SU-DHL-6 (cell line): ENCODE results near the gene INSM1.

Experiments used
- H2AFZ ChIP-seq: fragments of 200-600 bp; sonication (generic); 2 replicates; pipeline ENCODE4 v1.6.1; 2014; ENCODE audit warnings: low read depth, mild to moderate bottlenecking, moderate library complexity, mixed read lengths, antibody characterized with exemption, low read length; ENCODE audit not compliant: severe bottlenecking
- H3F3A ChIP-seq: fragments of 200-600 bp; shearing (Covaris generic); 2 replicates; pipeline ENCODE4 v1.6.0; 2016; ENCODE audit warnings: antibody characterized with exemption, mild to moderate bottlenecking; ENCODE audit not compliant: insufficient read depth
- H3K27ac ChIP-seq: fragments of 200-600 bp; sonication (generic); 2 replicates; pipeline ENCODE4 v1.5.1; 2016; ENCODE audit warnings: low read depth, mild to moderate bottlenecking, low read length, moderate library complexity, mixed read lengths
- H3K27me3 ChIP-seq: fragments of 200-600 bp; sonication (generic), shearing (Covaris generic); 2 replicates; pipeline ENCODE4 v1.6.0; 2014; ENCODE audit warnings: mild to moderate bottlenecking, low read length
- H3K36me3 ChIP-seq: fragments of 200-600 bp; sonication (generic); 2 replicates; pipeline ENCODE4 v1.6.1; 2014; ENCODE audit warnings: mild to moderate bottlenecking, low read length, mixed read lengths
- H3K4me2 ChIP-seq: fragments of 300-600, 200-600 bp; shearing (Covaris generic), sonication (generic); 2 replicates; pipeline ENCODE4 v1.6.0; 2014; ENCODE audit warnings: low read length, low read depth, mild to moderate bottlenecking; ENCODE audit not compliant: poor library complexity, severe bottlenecking
- H3K4me3 ChIP-seq: fragments of 200-600 bp; sonication (generic); 2 replicates; pipeline ENCODE4 v1.5.1; 2014; ENCODE audit warnings: antibody characterized with exemption, low read length, mild to moderate bottlenecking, mixed read lengths; ENCODE audit not compliant: insufficient read depth, poor library complexity, severe bottlenecking
- H3K79me2 ChIP-seq: fragments of 200-600 bp; sonication (generic); 2 replicates; pipeline ENCODE4 v1.6.1; 2014; ENCODE audit warnings: mild to moderate bottlenecking, low read length, moderate library complexity; ENCODE audit not compliant: insufficient read depth
- H3K9ac ChIP-seq: fragments of 200-600 bp; sonication (generic); 2 replicates; pipeline ENCODE4 v1.7.0; 2014; ENCODE audit warnings: mild to moderate bottlenecking, low read length
- H3K9me2 ChIP-seq: fragments of 200-600 bp; sonication (generic); replicated peaks from 2 replicates; pipeline ENCODE4 v1.6.1; 2014; ENCODE audit warnings: low read length; ENCODE audit not compliant: insufficient read depth
- H3K9me3 ChIP-seq: fragments of 200-600 bp; sonication (generic); 2 replicates; pipeline ENCODE4 v1.6.1; 2014; ENCODE audit warnings: low read length, mixed read lengths; ENCODE audit not compliant: insufficient read depth
- H4K20me1 ChIP-seq: fragments of 200-600 bp; sonication (generic); 2 replicates; pipeline ENCODE4 v1.6.1; 2014; ENCODE audit warnings: low read depth, mild to moderate bottlenecking, antibody characterized with exemption, low read length, moderate library complexity, mixed read lengths
- EZH2phosphoT487 ChIP-seq: fragments of 200-600 bp; sonication (generic), shearing (Covaris generic); conservative IDR thresholded peaks from 2 replicates; pipeline ENCODE4 v1.6.1; 2018; ENCODE audit warnings: mild to moderate bottlenecking, antibody characterized with exemption, low read length, moderate library complexity, mixed read lengths
- TF ChIP-seq, protein P1 (sequence below): fragments of 200-600 bp; sonication (generic); IDR thresholded peaks from one replicate; pipeline ENCODE4 v1.5.1; 2017; ENCODE audit warnings: antibody characterized with exemption, mild to moderate bottlenecking, low read length, moderate library complexity; ENCODE audit not compliant: insufficient read depth, poor library complexity, severe bottlenecking

Gene INSM1

DNA sequence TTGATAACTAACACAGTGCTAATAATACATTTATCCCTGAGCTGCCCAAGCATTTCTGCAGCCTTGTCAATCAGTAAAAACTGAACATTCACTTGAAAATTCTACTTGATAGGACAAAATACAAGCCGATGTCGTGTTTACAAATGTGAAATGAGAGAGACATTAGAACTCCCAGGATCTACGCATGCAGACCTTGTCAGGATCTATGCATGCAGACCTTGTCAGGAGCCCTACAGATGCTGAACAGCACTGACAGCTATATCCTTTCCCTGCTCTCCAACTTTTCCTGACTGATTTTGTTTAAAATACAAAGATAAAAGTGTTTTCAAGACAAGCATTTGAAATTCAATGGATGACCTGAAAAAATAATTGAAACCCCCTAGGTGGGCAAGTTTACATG lies 28.9 kb downstream of the INSM1 start:
- H3K9me3 ChIP-seq, result no peaks in the 10 kb centered on the region
- TF ChIP-seq EZH2phosphoT487, result no peak
- TF ChIP-seq, protein P1, sequence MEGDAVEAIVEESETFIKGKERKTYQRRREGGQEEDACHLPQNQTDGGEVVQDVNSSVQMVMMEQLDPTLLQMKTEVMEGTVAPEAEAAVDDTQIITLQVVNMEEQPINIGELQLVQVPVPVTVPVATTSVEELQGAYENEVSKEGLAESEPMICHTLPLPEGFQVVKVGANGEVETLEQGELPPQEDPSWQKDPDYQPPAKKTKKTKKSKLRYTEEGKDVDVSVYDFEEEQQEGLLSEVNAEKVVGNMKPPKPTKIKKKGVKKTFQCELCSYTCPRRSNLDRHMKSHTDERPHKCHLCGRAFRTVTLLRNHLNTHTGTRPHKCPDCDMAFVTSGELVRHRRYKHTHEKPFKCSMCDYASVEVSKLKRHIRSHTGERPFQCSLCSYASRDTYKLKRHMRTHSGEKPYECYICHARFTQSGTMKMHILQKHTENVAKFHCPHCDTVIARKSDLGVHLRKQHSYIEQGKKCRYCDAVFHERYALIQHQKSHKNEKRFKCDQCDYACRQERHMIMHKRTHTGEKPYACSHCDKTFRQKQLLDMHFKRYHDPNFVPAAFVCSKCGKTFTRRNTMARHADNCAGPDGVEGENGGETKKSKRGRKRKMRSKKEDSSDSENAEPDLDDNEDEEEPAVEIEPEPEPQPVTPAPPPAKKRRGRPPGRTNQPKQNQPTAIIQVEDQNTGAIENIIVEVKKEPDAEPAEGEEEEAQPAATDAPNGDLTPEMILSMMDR, result no peak
- no peak overlapping the region for H2AFZ ChIP-seq
- H3F3A ChIP-seq, result no peaks in the 10 kb centered on the region
- H4K20me1 ChIP-seq, result no peaks in the 10 kb centered on the region
- no peak overlapping the region for H3K27ac ChIP-seq
- H3K9ac ChIP-seq, result no peak overlapping the region
- H3K36me3 ChIP-seq, result no peaks in the 10 kb centered on the region
- no peaks in the 10 kb centered on the region for H3K79me2 ChIP-seq
- H3K4me3 ChIP-seq, result no peak overlapping the region
- no peak overlapping the region for H3K4me2 ChIP-seq
- H3K27me3 ChIP-seq, result no peaks in the 10 kb centered on the region
- H3K9me2 ChIP-seq, result no peaks in the 10 kb centered on the region

DNA sequence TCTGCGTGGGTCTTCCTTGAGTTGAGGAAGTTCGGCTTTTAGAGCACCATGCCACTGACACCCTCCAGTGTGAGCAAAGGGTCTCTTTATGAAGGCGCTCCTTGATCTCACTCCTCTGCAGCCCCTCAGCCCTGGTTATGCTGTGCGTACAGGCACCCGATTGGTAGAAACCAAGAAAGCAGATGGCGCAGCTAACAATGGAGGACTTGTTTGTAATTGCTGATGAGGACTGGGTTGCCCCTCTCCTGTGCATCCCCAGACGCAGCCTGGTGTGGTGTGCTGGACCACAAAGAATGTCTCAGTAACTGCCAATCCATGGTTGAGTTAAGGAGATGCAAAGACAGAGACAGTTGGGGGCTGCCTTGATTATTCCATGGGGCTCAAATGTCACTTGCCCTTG lies 30.2 kb downstream of the INSM1 start:
- Histone ChIP-seq H3K9ac (no peak overlapping the region), H3K79me2 (no peaks in the 10 kb centered on the region), H3F3A (no peaks in the 10 kb centered on the region), H3K36me3 (no peaks in the 10 kb centered on the region), H3K9me2 (no peaks in the 10 kb centered on the region), H3K4me2 (no peak overlapping the region), H3K4me3 (no peak overlapping the region), H3K9me3 (no peaks in the 10 kb centered on the region), H3K27me3 (no peaks in the 10 kb centered on the region), H4K20me1 (no peaks in the 10 kb centered on the region), H3K27ac (no peak overlapping the region), H2AFZ (no peak overlapping the region)
- TF ChIP-seq EZH2phosphoT487, result no peak
- TF ChIP-seq, protein P1, result no peak

DNA sequence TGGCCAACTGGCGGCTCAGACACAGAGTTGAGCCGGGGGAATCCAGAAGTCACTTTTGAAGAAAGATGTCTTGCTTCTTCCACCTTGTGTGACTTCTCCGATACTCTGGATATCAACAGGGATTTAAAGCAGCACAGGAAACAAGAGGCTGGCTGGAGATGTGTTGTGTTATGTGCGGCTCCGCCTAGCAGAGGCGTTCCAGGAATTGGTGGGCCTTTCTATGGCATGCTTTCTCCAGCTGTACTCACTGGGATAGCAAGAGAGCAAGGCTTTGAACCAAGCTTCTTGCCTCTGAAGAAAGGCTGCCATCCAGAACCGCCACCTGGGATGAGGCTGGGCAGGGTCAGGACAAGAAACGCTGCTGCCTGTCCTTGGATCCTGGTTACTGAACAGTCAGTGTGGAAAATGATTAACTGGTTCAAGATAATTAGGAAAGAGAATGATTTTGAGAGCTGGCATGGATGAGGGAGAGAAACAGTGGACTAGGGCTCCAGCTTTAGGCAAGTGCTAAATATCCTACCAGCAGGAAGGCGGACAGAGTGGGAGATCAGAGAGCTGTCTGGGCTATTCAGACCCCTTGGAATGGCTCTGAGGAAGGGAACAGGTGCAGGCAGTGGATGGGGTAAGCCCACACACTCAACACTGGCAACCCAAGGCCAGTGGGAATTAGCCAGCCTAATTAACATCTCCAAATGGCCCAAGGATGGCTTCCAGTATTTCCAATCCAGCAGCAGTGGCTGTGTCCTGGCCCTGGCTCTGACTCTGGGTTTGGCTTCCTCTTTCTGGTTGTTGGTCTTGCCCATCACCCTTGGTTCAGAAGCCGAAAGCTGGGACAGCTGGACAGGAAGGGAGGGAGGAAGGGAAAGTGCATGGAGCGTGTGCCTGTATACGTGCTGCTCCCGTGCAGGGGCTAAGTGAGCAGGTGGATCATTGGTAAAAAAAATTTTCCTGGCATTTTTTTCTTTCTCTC lies 31.9 kb downstream of the INSM1 start:
- Histone ChIP-seq H3K36me3 (no peaks in the 10 kb centered on the region), H3K9ac (no peak overlapping the region), H3K79me2 (no peaks in the 10 kb centered on the region), H3K9me3 (no peaks in the 10 kb centered on the region), H3K4me3 (no peak overlapping the region), H4K20me1 (no peaks in the 10 kb centered on the region), H3F3A (no peaks in the 10 kb centered on the region), H3K4me2 (no peak overlapping the region), H3K27ac (no peak overlapping the region), H3K9me2 (no peaks in the 10 kb centered on the region), H2AFZ (no peak overlapping the region), H3K27me3 (no peaks in the 10 kb centered on the region)
- no peak for TF ChIP-seq EZH2phosphoT487
- TF ChIP-seq, protein P1, result no peak
